Astrocyte (in vitro differentiated cells and primary cell): Measurements from ENCODE around the gene RHBG.

Experiments used
- EZH2 ChIP-seq: IDR thresholded peaks from 2 replicates; pipeline ENCODE4 v1.6.1; 2012; ENCODE audit warnings: mild to moderate bottlenecking, low read length, inconsistent platforms; ENCODE audit not compliant: insufficient read depth
- TF ChIP-seq, protein P1 (sequence below): IDR thresholded peaks from 2 replicates; pipeline ENCODE4 v1.5.1; 2011; ENCODE audit warnings: low read depth, mild to moderate bottlenecking, inconsistent platforms, low read length, moderate library complexity; ENCODE audit not compliant: insufficient read depth

- TF ChIP-seq, protein P1, sequence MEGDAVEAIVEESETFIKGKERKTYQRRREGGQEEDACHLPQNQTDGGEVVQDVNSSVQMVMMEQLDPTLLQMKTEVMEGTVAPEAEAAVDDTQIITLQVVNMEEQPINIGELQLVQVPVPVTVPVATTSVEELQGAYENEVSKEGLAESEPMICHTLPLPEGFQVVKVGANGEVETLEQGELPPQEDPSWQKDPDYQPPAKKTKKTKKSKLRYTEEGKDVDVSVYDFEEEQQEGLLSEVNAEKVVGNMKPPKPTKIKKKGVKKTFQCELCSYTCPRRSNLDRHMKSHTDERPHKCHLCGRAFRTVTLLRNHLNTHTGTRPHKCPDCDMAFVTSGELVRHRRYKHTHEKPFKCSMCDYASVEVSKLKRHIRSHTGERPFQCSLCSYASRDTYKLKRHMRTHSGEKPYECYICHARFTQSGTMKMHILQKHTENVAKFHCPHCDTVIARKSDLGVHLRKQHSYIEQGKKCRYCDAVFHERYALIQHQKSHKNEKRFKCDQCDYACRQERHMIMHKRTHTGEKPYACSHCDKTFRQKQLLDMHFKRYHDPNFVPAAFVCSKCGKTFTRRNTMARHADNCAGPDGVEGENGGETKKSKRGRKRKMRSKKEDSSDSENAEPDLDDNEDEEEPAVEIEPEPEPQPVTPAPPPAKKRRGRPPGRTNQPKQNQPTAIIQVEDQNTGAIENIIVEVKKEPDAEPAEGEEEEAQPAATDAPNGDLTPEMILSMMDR: no peak
- no peak for TF ChIP-seq EZH2
Observed at GRCh38 chr1:156401041-156401574, 32.1 kb downstream of the RHBG start.
